GM10248 (cell line): ENCODE data around the gene TRAF2.

Experiments used
- CTCF ChIA-PET: fragments of 300-600 bp; sonication (Branson Sonifier 250); formaldehyde crosslinking; extraction: SDS; loops from one replicate; lab custom pipeline; 2021; ENCODE audit warnings: antibody characterized with exemption; lab: Yijun Ruan, JAX
- POLR2A ChIA-PET: fragments of 350-650 bp; sonication (Branson Sonifier 250); formaldehyde crosslinking; extraction: SDS; loops from one replicate; lab custom pipeline; 2020; ENCODE audit warnings: antibody characterized with exemption; lab: Yijun Ruan, JAX
- DNase-seq: peaks from one replicate; pipeline ENCODE4 v3.0.0; 2012; ENCODE audit errors: extremely low spot score
- TF ChIP-seq, protein P1 (sequence below): IDR thresholded peaks from 2 replicates; pipeline ENCODE4 v1.5.1; 2012; ENCODE audit warnings: mild to moderate bottlenecking, low read depth; ENCODE audit errors: extremely low read depth, missing control alignments, control extremely low read depth

Gene TRAF2

DNA sequence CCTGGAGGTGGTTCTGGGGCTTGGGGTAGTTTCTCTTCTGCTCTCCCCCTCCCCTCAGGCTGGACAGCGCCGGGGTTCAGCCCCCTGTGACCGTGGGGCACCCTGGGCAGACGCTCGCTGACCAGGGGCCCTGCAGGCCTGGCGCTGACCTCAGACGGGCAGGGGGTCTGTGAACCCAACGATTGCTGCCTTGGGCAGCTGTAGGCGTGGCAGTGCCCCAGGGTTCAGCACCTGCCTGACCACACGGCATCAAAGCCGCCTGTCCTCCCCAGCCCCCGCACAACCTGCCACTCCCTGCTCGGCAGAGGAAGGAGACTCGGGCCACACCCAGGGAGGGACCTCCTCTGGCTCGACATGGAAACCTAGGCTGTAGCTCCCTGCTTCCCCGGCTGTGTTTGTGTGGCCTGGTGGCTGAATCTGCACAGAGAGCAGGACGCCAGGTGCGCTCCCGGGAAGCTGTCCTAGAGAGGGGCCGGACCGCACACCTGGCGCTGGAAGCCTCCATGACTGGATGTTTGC is 77.9 kb downstream of the TRAF2 start:
- POLR2A ChIA-PET, result no interaction called here
- CTCF ChIA-PET, result interaction anchor here (0.6 to 2.7 kb wide), 3 partner anchors 35 to 71 kb away, joined by 3 to 8 read pairs (median 7); no protein-coding TSS in a partner anchor
- no peak for DNase-seq
- TF ChIP-seq, protein P1, sequence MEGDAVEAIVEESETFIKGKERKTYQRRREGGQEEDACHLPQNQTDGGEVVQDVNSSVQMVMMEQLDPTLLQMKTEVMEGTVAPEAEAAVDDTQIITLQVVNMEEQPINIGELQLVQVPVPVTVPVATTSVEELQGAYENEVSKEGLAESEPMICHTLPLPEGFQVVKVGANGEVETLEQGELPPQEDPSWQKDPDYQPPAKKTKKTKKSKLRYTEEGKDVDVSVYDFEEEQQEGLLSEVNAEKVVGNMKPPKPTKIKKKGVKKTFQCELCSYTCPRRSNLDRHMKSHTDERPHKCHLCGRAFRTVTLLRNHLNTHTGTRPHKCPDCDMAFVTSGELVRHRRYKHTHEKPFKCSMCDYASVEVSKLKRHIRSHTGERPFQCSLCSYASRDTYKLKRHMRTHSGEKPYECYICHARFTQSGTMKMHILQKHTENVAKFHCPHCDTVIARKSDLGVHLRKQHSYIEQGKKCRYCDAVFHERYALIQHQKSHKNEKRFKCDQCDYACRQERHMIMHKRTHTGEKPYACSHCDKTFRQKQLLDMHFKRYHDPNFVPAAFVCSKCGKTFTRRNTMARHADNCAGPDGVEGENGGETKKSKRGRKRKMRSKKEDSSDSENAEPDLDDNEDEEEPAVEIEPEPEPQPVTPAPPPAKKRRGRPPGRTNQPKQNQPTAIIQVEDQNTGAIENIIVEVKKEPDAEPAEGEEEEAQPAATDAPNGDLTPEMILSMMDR, result no peak

DNA sequence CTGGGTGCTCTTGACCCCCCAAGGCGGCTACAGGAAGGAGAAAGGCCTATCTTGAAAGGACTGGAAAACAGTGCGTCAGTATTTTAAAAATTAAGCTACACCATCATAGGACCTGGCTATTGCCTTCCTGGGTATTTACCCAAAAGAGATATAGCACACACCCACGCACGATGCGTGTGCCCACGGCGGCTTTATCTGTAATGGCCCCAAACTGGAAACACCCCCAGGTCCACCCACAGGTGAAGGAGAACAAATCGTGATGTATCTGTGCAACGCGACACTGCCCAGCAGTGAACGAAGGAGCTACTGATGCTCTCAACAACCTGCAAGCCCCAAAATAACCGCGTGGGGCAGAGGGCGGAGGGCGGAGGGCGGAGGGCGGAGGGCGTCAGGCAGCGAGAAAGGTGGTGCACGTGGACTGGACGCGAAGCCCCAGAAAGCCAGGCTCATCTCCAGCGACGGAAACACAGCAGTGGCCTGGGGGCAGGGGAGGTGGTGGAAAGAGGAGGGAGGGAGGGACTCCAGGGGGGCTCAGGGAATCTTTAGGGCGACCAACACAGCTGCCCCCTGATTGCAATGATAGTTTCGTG is 78.6 kb downstream of the TRAF2 start:
- ChIA-PET POLR2A (no interaction called here), CTCF (interaction anchor here (0.6 to 2.7 kb wide), 3 partner anchors 34 to 70 kb away, joined by 3 to 8 read pairs (median 7); no protein-coding TSS in a partner anchor)
- no peak for DNase-seq
- TF ChIP-seq, protein P1, result no peak

DNA sequence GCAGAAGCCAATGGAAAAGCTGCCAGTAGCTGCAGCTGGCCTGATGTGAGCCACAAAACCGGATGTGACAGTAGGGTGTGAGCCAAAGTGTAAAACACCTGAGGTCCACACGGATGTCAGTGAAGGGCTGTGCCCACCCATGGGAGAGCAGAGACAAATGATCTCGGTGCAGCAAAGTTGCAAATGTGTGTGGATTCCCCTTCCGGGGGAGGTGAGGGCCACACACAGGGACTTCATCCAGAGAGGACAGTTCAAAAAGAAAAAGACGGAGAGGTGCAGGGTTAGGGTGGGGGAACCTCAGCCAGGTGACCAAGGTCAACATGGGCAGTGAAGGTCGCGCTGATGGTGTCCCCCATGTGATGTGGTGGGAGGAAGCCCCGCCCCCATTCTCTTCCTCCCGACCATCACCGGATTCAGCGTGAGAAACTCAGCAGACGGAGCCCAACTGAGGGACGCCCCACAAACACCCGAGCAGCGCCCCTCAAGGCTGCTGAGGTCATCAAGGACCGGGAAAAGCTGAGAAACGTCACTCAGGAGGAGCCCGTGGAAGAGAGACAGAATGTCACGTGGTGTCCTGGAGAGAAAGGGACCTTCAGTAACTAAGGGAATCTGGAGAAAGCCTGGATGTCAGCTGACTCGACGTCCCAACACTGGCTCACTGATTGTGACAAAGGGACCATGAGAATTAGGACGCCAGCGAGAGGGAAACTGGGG is 79.6 kb downstream of the TRAF2 start:
- no peak for DNase-seq
- POLR2A ChIA-PET, result no interaction called here
- TF ChIP-seq, protein P1, result no peak
- CTCF ChIA-PET, result interaction anchor here (1.3 to 2.7 kb wide), 3 partner anchors 63 to 271 kb away, joined by 3 to 8 read pairs (median 7); no protein-coding TSS in a partner anchor

DNA sequence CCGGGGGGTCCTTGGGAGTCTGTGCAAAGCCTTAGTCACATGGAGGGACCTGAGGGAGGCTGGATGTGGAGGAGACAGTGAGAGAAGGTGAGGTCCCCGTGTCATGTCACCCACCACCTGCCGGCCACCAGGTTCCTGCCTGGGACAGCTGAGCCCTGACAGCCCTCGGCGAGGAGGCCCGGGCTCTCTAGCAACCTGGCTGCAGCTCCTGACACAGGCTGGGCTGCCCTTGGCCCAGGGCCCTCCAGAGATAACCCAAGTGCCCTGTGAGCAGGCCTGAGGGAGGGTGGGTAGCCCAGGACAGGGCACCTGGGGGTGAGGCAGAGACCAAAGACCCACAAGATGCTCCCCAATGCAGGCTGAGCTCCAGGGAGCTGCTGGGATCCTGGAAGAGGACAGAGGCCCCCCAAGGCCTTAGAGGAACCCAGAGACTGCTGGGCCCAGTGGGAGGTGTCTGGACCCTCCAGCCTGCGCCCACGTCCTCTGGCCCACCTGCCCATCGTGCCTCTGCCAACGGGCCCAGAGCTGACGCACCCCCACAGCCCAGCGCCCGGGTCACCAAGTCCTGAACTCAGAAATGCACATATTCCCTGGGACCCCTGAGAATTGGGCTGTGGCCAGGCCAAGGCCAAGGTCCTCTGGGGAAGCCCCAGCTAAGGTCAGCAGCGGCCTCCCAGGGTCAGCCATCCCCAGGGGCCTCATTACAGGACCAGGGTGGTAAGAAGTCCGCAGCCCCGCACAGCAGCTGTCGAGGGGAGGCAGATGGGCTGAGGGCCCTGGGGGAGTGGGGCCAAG is 82.2 kb downstream of the TRAF2 start:
- ChIA-PET CTCF (interaction anchor here (0.8 to 2.1 kb wide), 4 partner anchors 20 to 67 kb away, joined by 4 to 6 read pairs (median 4); no protein-coding TSS in a partner anchor), POLR2A (interaction anchor here (0.6 kb wide), 1 partner anchor 36 kb away, joined by 5 read pairs; no protein-coding TSS in a partner anchor)
- no peak for DNase-seq
- TF ChIP-seq, protein P1, result no peak

DNA sequence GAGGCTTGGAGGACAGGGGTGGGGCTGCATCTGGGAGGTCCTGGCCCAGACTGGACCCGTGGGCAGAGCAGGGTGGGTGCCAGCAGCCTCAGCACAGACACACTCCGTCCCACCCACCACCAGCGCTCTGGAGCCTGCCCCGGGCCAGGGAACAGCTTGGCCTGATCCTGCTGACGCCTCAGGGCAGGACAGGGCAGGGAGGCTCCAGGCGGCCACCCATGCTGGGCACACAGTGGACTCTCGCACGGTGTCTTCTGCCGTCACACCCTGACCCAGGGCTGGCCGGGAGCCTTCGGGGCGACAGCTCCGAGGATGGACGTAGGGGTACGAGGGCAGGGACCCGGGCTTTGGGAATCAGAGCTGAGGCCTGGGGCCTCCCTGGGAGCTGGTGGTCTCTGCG is 82.8 kb downstream of the TRAF2 start:
- ChIA-PET CTCF (interaction anchor here (0.8 to 2.1 kb wide), 4 partner anchors 20 to 66 kb away, joined by 4 to 6 read pairs (median 4); no protein-coding TSS in a partner anchor), POLR2A (no interaction called here)
- no peak for DNase-seq
- TF ChIP-seq, protein P1, result no peak

DNA sequence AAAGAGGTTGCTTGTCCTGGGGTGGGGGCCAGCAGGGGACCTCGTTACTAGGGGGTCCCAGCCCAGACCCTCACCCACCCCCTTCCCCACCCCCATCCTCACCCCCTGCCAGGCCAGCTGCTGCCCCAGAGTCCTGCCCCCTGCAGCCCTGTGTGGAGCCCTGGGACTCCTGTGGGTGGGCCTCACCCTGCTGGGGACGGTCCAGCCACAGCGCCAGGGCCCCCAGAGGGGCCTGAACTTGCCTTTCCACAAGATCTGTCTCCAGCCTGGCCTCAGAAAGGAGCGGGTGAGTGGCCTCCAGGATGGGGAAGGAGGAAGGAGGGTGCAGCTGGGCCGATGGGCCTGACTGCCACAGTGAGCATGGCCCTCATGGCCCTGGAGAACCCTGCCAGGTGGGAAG is 83.5 kb downstream of the TRAF2 start:
- CTCF ChIA-PET, result interaction anchor here (1.2 to 2.1 kb wide), 4 partner anchors 9 to 94 kb away, joined by 3 to 6 read pairs (median 4); no protein-coding TSS in a partner anchor
- no peak for DNase-seq
- POLR2A ChIA-PET, result no interaction called here
- TF ChIP-seq, protein P1, result no peak
